MM.1S (cell line): ENCODE measurements around the gene ARRDC1.

Experiments
- DNase-seq: peaks from one replicate; pipeline ENCODE4 v3.0.0-alpha.2; 2015
- H2AFZ ChIP-seq: fragments of 300-600 bp; sonication (generic); 2 replicates; pipeline ENCODE4 v1.6.0; 2016; ENCODE audit warnings: antibody characterized with exemption, low read length
- H3F3A ChIP-seq: fragments of 300-600 bp; sonication (generic); 2 replicates; pipeline ENCODE4 v1.6.1; 2016; ENCODE audit warnings: mild to moderate bottlenecking, antibody characterized with exemption, low read length, moderate library complexity, mixed read lengths; ENCODE audit not compliant: insufficient read depth
- H3K27ac ChIP-seq: fragments of 300-600 bp; sonication (generic); 2 replicates; pipeline ENCODE4 v1.5.1; 2016; ENCODE audit warnings: mild to moderate bottlenecking, low read length
- H3K27me3 ChIP-seq: fragments of 300-600 bp; sonication (generic); replicated peaks from 2 replicates; pipeline ENCODE4 v1.6.0; 2016; ENCODE audit warnings: low read length; ENCODE audit not compliant: insufficient read depth
- H3K36me3 ChIP-seq: fragments of 300-600 bp; sonication (generic); replicated peaks from 2 replicates; pipeline ENCODE4 v1.6.1; 2016; ENCODE audit warnings: mild to moderate bottlenecking, low read length, mixed read lengths; ENCODE audit not compliant: insufficient read depth
- H3K4me1 ChIP-seq: fragments of 300-600 bp; sonication (generic); 2 replicates; pipeline ENCODE4 v1.6.1; 2016; ENCODE audit warnings: low read length, mixed read lengths
- H3K4me2 ChIP-seq: fragments of 300-600 bp; sonication (generic); 2 replicates; pipeline ENCODE4 v1.6.0; 2016; ENCODE audit warnings: low read depth, low read length
- H3K4me3 ChIP-seq: fragments of 300-600 bp; sonication (generic); 2 replicates; pipeline ENCODE4 v1.5.1; 2016; ENCODE audit warnings: low read length, mixed read lengths
- H3K79me2 ChIP-seq: fragments of 300-600 bp; sonication (generic); 2 replicates; pipeline ENCODE4 v1.6.1; 2016; ENCODE audit warnings: mixed run types, low read length, mixed read lengths
- H3K9ac ChIP-seq: fragments of 300-600 bp; sonication (generic); 2 replicates; pipeline ENCODE4 v1.6.1; 2016; ENCODE audit warnings: low read length, mixed read lengths
- H3K9me2 ChIP-seq: fragments of 300-600 bp; sonication (generic); replicated peaks from 2 replicates; pipeline ENCODE4 v1.6.1; 2016; ENCODE audit warnings: mild to moderate bottlenecking, low read length, mixed read lengths; ENCODE audit not compliant: insufficient read depth
- H3K9me3 ChIP-seq: fragments of 300-600 bp; sonication (generic); replicated peaks from 2 replicates; pipeline ENCODE4 v1.6.1; 2016; ENCODE audit warnings: mild to moderate bottlenecking, low read length, mixed read lengths; ENCODE audit not compliant: insufficient read depth
- H4K20me1 ChIP-seq: fragments of 300-600 bp; sonication (generic); 2 replicates; pipeline ENCODE4 v1.6.1; 2016; ENCODE audit warnings: mild to moderate bottlenecking, low read length, moderate library complexity, mixed read lengths; ENCODE audit not compliant: insufficient read depth
- CTCF ChIP-seq: fragments of 300-600 bp; sonication (generic); IDR thresholded peaks from 2 replicates; pipeline ENCODE4 v1.5.1; 2016; ENCODE audit warnings: antibody characterized with exemption, low read length, mixed read lengths
- EZH2 ChIP-seq: fragments of 300-600 bp; sonication (generic); optimal IDR thresholded peaks from 2 replicates; pipeline ENCODE3; 2017; ENCODE audit warnings: low read depth, mild to moderate bottlenecking, antibody characterized with exemption, low read length, mixed read lengths
- EZH2phosphoT487 ChIP-seq: fragments of 300-600 bp; sonication (generic); IDR thresholded peaks from 2 replicates; pipeline ENCODE4 v1.6.1; 2018; ENCODE audit warnings: antibody characterized with exemption, low read length

Gene ARRDC1

DNA sequence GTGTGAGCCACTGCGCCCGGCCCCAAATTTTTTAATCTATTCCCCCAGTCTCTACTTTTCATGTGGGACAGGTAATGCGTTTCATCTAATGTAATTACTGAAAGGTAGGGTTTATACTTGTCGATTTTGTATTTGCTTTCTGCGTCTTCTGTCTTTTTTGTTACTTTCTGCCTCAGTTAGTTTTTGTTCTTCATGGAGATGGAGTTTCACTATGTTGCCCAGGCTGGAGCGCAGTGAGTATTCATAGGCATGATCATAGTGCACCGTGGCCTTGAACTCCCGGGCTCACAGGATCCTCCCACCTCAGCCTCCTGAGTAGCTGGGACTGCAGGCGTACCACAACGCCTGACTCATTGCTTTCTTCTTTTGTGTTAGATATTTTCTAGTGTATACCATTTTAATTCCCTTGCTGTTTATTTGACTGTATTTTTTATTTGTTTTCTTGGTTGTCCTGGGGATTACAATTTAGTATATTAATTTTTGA lies 36.7 kb downstream of the ARRDC1 start:
- H3K4me1 ChIP-seq, result peaks cover 6% of the 10 kb centered on the region; the same call in 1 of the 2 replicates
- H3K9me2 ChIP-seq, result no peaks in the 10 kb centered on the region
- TF ChIP-seq EZH2phosphoT487, result no peak
- TF ChIP-seq EZH2, result no peak
- TF ChIP-seq CTCF, result no peak

DNA sequence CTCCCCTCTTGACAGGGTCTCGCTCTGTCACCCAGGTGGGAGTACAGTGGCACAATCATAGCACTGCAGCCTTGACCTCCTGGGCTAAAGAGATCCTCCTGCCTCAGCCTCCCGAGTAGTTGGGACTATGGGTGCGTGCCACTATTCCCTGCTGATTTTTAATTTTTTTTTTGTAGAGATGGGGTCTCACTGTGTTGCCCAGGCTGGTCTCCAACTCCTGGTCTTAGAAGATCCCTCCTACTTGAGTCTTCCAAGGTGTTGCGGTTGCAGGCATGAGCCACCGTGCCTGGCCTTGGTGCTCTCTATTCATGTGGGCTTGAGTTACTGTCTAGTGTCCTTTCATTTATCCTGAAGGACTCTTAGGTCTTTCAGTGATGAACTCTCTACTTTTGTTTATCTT lies 37.4 kb downstream of the ARRDC1 start:
- Histone ChIP-seq H3K79me2 (peaks cover 89% of the 10 kb centered on the region), H3K9ac (no peak overlapping the region), H4K20me1 (no peaks in the 10 kb centered on the region; the same call in 1 of the 2 replicates), H3K36me3 (no peaks in the 10 kb centered on the region), H3K9me3 (no peaks in the 10 kb centered on the region), H2AFZ (no peak overlapping the region), H3K4me1 (peaks cover 6% of the 10 kb centered on the region; the same call in 1 of the 2 replicates), H3F3A (peaks cover 4% of the 10 kb centered on the region; the same call in 1 of the 2 replicates), H3K4me2 (no peak overlapping the region), H3K9me2 (no peaks in the 10 kb centered on the region), H3K4me3 (no peak overlapping the region), H3K27me3 (no peaks in the 10 kb centered on the region), H3K27ac (no peak overlapping the region)
- no peak for TF ChIP-seq EZH2
- TF ChIP-seq CTCF, result no peak
- no peak for TF ChIP-seq EZH2phosphoT487
- no peak for DNase-seq

More for the DNA sequence above, 36.7 kb downstream of the ARRDC1 start:
- Histone ChIP-seq H3K27me3 (no peaks in the 10 kb centered on the region), H3K9ac (no peak overlapping the region), H3K4me2 (no peak overlapping the region), H3K36me3 (no peaks in the 10 kb centered on the region), H3K9me3 (no peaks in the 10 kb centered on the region), H3K27ac (no peak overlapping the region), H3F3A (peaks cover 4% of the 10 kb centered on the region; the same call in 1 of the 2 replicates), H3K4me3 (no peak overlapping the region), H3K79me2 (peaks cover 92% of the 10 kb centered on the region), H4K20me1 (no peaks in the 10 kb centered on the region; the same call in 1 of the 2 replicates), H2AFZ (no peak overlapping the region)
- DNase-seq, result no peak

GRCh38 chr9:137643921-137644320 lies 38.4 kb downstream of the ARRDC1 start:
- Histone ChIP-seq H3K9ac (no peak overlapping the region), H3K4me3 (no peak overlapping the region), H3K27ac (no peak overlapping the region), H3K36me3 (no peaks in the 10 kb centered on the region), H3F3A (peaks cover 2% of the 10 kb centered on the region; the same call in 1 of the 2 replicates), H4K20me1 (no peaks in the 10 kb centered on the region; the same call in 1 of the 2 replicates), H3K9me2 (no peaks in the 10 kb centered on the region), H2AFZ (no peak overlapping the region), H3K4me1 (0 out of 2 replicates have a peak, but pooled peaks cover under 1% of the 10 kb centered on the region), H3K9me3 (no peaks in the 10 kb centered on the region), H3K27me3 (no peaks in the 10 kb centered on the region), H3K79me2 (peaks cover 87% of the 10 kb centered on the region), H3K4me2 (no peak overlapping the region)
- DNase-seq, result no peak
- no peak for TF ChIP-seq CTCF
- TF ChIP-seq EZH2, result no peak
- no peak for TF ChIP-seq EZH2phosphoT487
